ENCODE measurements around the gene FMNL1.

FMNL1 gene

GRCh38 chr17:45284176-45285140, 62.8 kb downstream of the FMNL1 start:
- no peak for DNase-seq

- no peak for DNase-seq
Measured at GRCh38 chr17:45286286-45286685, 64.6 kb downstream of the FMNL1 start.

GRCh38 chr17:45287526-45288500, 66.1 kb downstream of the FMNL1 start:
- no peak for DNase-seq

GRCh38 chr17:45288825-45289224, 67.1 kb downstream of the FMNL1 start:
- no peak for DNase-seq

- DNase-seq: no peak
Measured at GRCh38 chr17:45289301-45290268, 67.9 kb downstream of the FMNL1 start.

- no peak for DNase-seq
Measured at GRCh38 chr17:45290269-45290765, 68.6 kb downstream of the FMNL1 start.

GRCh38 chr17:45291171-45291805, 69.6 kb downstream of the FMNL1 start:
- DNase-seq: no peak

- no peak for DNase-seq
Measured at GRCh38 chr17:45292696-45293412, 71.2 kb downstream of the FMNL1 start.

- peak; percentile 93 for DNase-seq
Measured at GRCh38 chr17:45293413-45294211, 71.9 kb downstream of the FMNL1 start.

GRCh38 chr17:45294506-45294905, 72.8 kb downstream of the FMNL1 start:
- DNase-seq: peak; percentile 51

- DNase-seq: peak; percentile 50
Measured at GRCh38 chr17:45296003-45296832, 74.5 kb downstream of the FMNL1 start.

- no peak for DNase-seq
Measured at GRCh38 chr17:45296833-45297124, 75.1 kb downstream of the FMNL1 start.

Data from HCEC 1CT (cell line).